ENCODE data around the gene ABHD5. TPM values are rescaled to one million over a fixed set of nuclear protein-coding genes. Genes with fewer than 3 reads are reported as not detected.
"Not testable (repeated sequence)": the region's sequence is repeated elsewhere in the genome, so short reads cannot be mapped to it uniquely, and the experiment has no call there.

ABHD5 gene
- total and polyA plus RNA-seq, 7 experiments from 2014 or later = 4.2 to 21.0 (median 6.4) TPM

DNA sequence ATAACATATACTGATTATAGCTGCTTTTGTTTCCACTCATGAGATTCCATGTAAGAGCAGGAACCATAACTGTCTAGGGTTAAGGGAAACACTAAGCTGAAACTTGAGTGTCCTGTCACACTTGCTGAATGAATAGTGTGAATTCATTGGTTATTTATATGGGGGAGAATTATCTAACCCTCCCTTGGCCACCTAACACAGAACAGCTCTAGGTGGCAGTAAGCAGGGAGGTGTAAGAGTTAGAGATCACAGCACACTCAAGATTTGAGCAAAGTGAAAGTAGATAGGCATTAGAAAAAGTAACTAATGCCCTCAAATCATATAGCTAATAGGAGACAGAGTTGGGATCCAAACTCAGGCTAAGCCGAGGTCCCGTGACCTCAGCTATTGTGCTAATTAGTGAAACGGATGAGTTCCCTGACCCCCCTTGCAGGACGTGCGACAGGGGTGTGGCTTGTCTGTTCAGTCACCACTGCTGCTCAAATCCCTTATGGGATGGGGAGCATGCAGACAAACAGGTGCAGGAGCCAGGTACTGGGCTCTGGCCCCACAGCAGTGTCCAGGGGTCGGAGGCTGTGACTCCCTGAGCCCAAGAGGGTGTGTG, 41.3 kb upstream of the ABHD5 start:
- Histone ChIP-seq H3K27me3 (ENCODE audit: control insufficient read depth in 2 of 2, insufficient read depth in 2 of 2, low read length in 2 of 2) (no peaks in the 10 kb centered on the region), H3K27ac (ENCODE audit: low read depth, low read length) (no peak overlapping the region), H3K4me1 (ENCODE audit: control insufficient read depth in 2 of 2, insufficient read depth in 2 of 2, low read length in 2 of 2) (no peaks in the 10 kb centered on the region), H3K36me3 (ENCODE audit: control insufficient read depth in 2 of 3, insufficient read depth in 3 of 3, low read length in 3 of 3) (no peaks in the 10 kb centered on the region), H3K4me3 (ENCODE audit: low read length) (no peak overlapping the region), H3K9me3 (ENCODE audit: control insufficient read depth in 2 of 3, low read length in 3 of 3) (no peaks in the 10 kb centered on the region)
- H3K9me3 Mint-ChIP-seq = no peaks in the 10 kb centered on the region
- intact Hi-C loops (cut with micrococcal nuclease) = no loop called here
- no peaks in the 10 kb centered on the region for H3K36me3 Mint-ChIP-seq
- DNase-seq (no peak), ATAC-seq (no peak)
- H3K4me3 Mint-ChIP-seq = peak overlapping the region in 1 of 10 donors; percentile 36
- CTCF ChIA-PET = no interaction called here
- no peak overlapping the region for H3K27ac Mint-ChIP-seq
- peaks cover 0 to 4% (median 0%) of the 10 kb centered on the region in 7 donors for H3K4me1 Mint-ChIP-seq
- peaks cover 11 to 16% (median 13%) of the 10 kb centered on the region in 5 donors for H3K27me3 Mint-ChIP-seq
- POLR2A ChIA-PET = no interaction called here

DNA sequence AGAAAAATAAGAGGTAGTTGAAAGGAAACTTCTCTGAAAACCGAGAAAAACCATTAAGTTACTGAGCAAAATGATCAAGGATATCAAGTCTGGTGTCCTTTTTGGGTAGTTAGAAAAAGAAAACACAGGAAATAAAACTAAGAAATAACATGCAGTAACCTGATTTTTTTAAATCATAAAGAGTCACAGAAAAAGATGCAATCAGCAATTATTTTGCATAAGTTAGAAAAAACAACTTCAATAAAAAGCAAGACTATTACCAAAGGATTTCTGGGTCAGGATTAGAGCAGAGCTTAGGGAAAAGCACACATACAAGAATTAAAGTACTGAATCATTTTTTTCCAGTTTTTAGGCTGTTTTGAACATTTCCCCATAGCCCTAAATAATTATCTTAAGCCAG, 40.4 kb upstream of the ABHD5 start:
- CTCF ChIA-PET = no interaction called here

DNA sequence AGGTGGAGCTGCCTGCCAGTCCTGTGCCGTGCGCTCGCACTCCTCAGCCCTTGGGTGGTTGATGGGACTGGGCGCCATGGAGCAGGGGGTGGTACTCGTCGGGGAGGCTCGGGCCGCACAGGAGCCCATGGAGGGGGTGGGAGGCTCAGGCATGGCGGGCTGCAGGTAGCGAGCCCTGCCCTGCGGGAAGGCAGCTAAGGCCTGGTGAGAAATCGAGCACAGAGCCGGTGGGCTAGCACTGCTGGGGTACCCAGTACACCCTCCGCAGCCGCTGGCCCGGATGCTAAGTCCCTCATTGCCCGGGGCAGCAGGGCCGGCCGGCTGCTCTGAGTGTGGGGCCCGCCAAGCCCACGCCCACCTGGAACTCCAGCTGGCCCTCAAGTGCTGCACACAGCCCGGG, 34.3 kb upstream of the ABHD5 start:
- H3K4me1 Mint-ChIP-seq; POLR2A ChIA-PET; DNase-seq; H3K4me1 ChIP-seq (ENCODE audit: control insufficient read depth in 2 of 2, insufficient read depth in 2 of 2, low read length in 2 of 2); H3K27me3 ChIP-seq (ENCODE audit: control insufficient read depth in 2 of 2, insufficient read depth in 2 of 2, low read length in 2 of 2); H3K27me3 Mint-ChIP-seq; H3K9me3 Mint-ChIP-seq; H3K4me3 ChIP-seq (ENCODE audit: low read length); CTCF ChIA-PET; H3K4me3 Mint-ChIP-seq; intact Hi-C loops (cut with micrococcal nuclease); H3K27ac Mint-ChIP-seq; H3K36me3 ChIP-seq (ENCODE audit: control insufficient read depth in 2 of 3, insufficient read depth in 3 of 3, low read length in 3 of 3); ATAC-seq; H3K36me3 Mint-ChIP-seq; H3K9me3 ChIP-seq (ENCODE audit: control insufficient read depth in 2 of 3, low read length in 3 of 3); H3K27ac ChIP-seq (ENCODE audit: low read depth, low read length): not testable (repeated sequence)

More for the DNA sequence above, 40.4 kb upstream of the ABHD5 start:
- POLR2A ChIA-PET = interaction anchor here (1.2 kb wide), 1 partner anchor 28 kb away, joined by 3 read pairs; the partner anchor contains the start of gene ANO10
- peak overlapping the region in 1 of 9 donors; percentile 22 for H3K27ac Mint-ChIP-seq
- H3K27me3 ChIP-seq (ENCODE audit: control insufficient read depth in 2 of 2, insufficient read depth in 2 of 2, low read length in 2 of 2) = no peaks in the 10 kb centered on the region
- H3K4me1 Mint-ChIP-seq = peaks cover 0 to 4% (median 0%) of the 10 kb centered on the region in 7 donors
- H3K36me3 ChIP-seq (ENCODE audit: control insufficient read depth in 2 of 3, insufficient read depth in 3 of 3, low read length in 3 of 3) = no peaks in the 10 kb centered on the region
- no peaks in the 10 kb centered on the region for H3K4me1 ChIP-seq (ENCODE audit: control insufficient read depth in 2 of 2, insufficient read depth in 2 of 2, low read length in 2 of 2)
- no peak for ATAC-seq
- H3K27me3 Mint-ChIP-seq = peaks cover 7 to 17% (median 15%) of the 10 kb centered on the region in 5 donors
- no peak for DNase-seq
- H3K4me3 ChIP-seq (ENCODE audit: low read length) = no peak overlapping the region
- intact Hi-C loops (cut with micrococcal nuclease) = no loop called here
- H3K9me3 ChIP-seq (ENCODE audit: control insufficient read depth in 2 of 3, low read length in 3 of 3) = no peaks in the 10 kb centered on the region
- H3K36me3 Mint-ChIP-seq = no peaks in the 10 kb centered on the region
- no peaks in the 10 kb centered on the region for H3K9me3 Mint-ChIP-seq
- H3K4me3 Mint-ChIP-seq = no peak overlapping the region
- H3K27ac ChIP-seq (ENCODE audit: low read depth, low read length) = no peak overlapping the region

DNA sequence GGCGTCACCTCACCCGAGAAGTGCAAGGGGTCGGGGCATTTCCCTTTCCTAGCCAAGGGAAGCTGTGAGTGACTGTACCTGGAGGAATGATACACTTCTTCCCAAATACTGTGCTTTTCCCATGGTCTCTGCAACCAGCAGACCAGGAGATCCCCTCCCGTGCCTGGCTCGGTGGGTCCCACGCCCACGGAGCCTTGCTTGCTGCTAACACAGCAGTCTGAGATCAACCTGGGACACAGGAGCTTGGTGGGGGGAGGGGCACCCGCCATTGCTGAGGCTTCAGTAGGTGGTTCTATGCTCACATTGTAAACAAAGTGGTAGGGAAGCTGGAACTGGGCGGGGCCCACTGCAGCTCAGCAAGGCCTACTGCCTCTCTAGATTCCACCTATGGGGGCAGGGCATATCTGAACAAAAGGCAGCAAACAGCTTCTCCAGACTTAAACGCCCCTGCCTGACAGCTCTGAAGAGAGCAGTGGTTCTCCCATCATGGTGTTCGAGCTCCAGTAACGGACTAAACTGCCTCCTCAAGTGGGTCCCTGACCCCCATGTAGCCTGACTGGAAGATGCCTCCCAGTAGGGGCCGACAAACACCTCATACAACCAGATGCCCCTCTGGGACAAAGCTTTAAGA, 31.4 kb upstream of the ABHD5 start:
- Mint-ChIP-seq H3K4me1 (no peaks in the 10 kb centered on the region), H3K4me3 (no peak overlapping the region), H3K27ac (no peak overlapping the region), H3K36me3 (peaks cover 0 to 4% (median 0%) of the 10 kb centered on the region in 5 donors), H3K27me3 (peaks cover 3 to 26% (median 7%) of the 10 kb centered on the region in 5 donors), H3K9me3 (peaks cover 0 to 13% (median 5%) of the 10 kb centered on the region in 11 donors)
- POLR2A ChIA-PET = no interaction called here
- Histone ChIP-seq H3K36me3 (ENCODE audit: control insufficient read depth in 2 of 3, insufficient read depth in 3 of 3, low read length in 3 of 3) (no peaks in the 10 kb centered on the region), H3K27ac (ENCODE audit: low read depth, low read length) (no peak overlapping the region), H3K9me3 (ENCODE audit: control insufficient read depth in 2 of 3, low read length in 3 of 3) (no peaks in the 10 kb centered on the region), H3K4me1 (ENCODE audit: control insufficient read depth in 2 of 2, insufficient read depth in 2 of 2, low read length in 2 of 2) (no peaks in the 10 kb centered on the region), H3K27me3 (ENCODE audit: control insufficient read depth in 2 of 2, insufficient read depth in 2 of 2, low read length in 2 of 2) (no peaks in the 10 kb centered on the region), H3K4me3 (ENCODE audit: low read length) (no peak overlapping the region)
- ATAC-seq = no peak
- peak in 2 of 9 donors; percentile 2 to 3 for DNase-seq
- intact Hi-C loops (cut with micrococcal nuclease) = no loop called here
- CTCF ChIA-PET = no interaction called here

DNA sequence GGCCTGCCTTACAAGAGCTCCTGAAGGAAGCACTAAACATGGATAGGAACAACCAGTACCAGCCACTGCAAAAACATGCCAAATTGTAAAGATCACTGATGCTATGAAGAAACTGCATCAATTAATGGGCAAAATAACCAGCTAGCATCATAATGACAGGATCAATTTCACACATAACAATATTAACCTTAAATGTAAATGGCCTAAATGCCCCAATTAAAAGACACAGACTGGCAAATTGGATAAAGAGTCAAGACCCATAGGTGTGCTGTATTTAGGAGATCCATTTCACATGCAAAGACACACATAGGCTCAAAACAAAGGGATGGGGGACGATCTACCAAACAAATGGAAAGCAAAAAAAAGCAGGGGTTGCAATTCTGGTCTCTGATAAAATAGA, 29.4 kb upstream of the ABHD5 start:
- ATAC-seq; H3K9me3 ChIP-seq (ENCODE audit: control insufficient read depth in 2 of 3, low read length in 3 of 3); DNase-seq; H3K4me3 Mint-ChIP-seq; intact Hi-C loops (cut with micrococcal nuclease); CTCF ChIA-PET; H3K4me1 Mint-ChIP-seq; H3K27ac Mint-ChIP-seq; H3K27ac ChIP-seq (ENCODE audit: low read depth, low read length); H3K27me3 ChIP-seq (ENCODE audit: control insufficient read depth in 2 of 2, insufficient read depth in 2 of 2, low read length in 2 of 2); H3K4me1 ChIP-seq (ENCODE audit: control insufficient read depth in 2 of 2, insufficient read depth in 2 of 2, low read length in 2 of 2); H3K36me3 ChIP-seq (ENCODE audit: control insufficient read depth in 2 of 3, insufficient read depth in 3 of 3, low read length in 3 of 3); H3K4me3 ChIP-seq (ENCODE audit: low read length); H3K36me3 Mint-ChIP-seq: not testable (repeated sequence)
- POLR2A ChIA-PET = interaction anchor here (1.2 kb wide), 1 partner anchor 116 kb away, joined by 3 read pairs; no protein-coding TSS in a partner anchor
- Mint-ChIP-seq H3K27me3 (peaks cover 7 to 22% (median 13%) of the 10 kb centered on the region in 5 donors), H3K9me3 (peaks cover 0 to 20% (median 8%) of the 10 kb centered on the region in 11 donors)

DNA sequence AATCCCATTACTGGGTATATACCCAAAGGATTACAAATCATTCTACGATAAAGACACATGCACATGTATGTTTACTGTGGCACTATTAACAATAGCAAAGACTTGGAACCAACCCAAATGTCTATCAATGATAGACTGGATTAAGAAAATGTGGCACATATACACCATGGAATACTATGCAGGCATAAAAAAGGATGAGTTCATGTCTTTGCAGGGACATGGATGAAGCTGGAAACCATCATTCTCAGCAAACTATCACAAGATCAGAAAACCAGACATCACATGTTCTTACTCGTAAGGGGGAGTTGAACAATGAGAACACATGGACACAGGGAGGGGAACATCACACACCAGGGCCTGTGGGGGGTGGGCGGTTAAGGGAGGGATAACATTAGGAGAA, 25.7 kb upstream of the ABHD5 start:
- H3K27me3 ChIP-seq (ENCODE audit: control insufficient read depth in 2 of 2, insufficient read depth in 2 of 2, low read length in 2 of 2); H3K27ac ChIP-seq (ENCODE audit: low read depth, low read length); H3K4me1 ChIP-seq (ENCODE audit: control insufficient read depth in 2 of 2, insufficient read depth in 2 of 2, low read length in 2 of 2); H3K36me3 Mint-ChIP-seq; H3K27ac Mint-ChIP-seq; H3K9me3 ChIP-seq (ENCODE audit: control insufficient read depth in 2 of 3, low read length in 3 of 3); H3K36me3 ChIP-seq (ENCODE audit: control insufficient read depth in 2 of 3, insufficient read depth in 3 of 3, low read length in 3 of 3); POLR2A ChIA-PET; H3K4me3 Mint-ChIP-seq; intact Hi-C loops (cut with micrococcal nuclease); DNase-seq; H3K4me1 Mint-ChIP-seq; CTCF ChIA-PET; H3K4me3 ChIP-seq (ENCODE audit: low read length); ATAC-seq: not testable (repeated sequence)
- Mint-ChIP-seq H3K27me3 (peaks cover 15 to 35% (median 24%) of the 10 kb centered on the region in 5 donors), H3K9me3 (peaks cover 0 to 20% (median 8%) of the 10 kb centered on the region in 11 donors)
